Sigmoid colon (tissue), 4 donors: ENCODE results near the gene SLC32A1.

Source experiments
- CTCF ChIP-seq, 4 experiments: fragments of 450-650 bp in 3 of 4; fragments of 200-600 bp in 1 of 4; IDR thresholded peaks; one replicate each; pipeline ENCODE4 v1.5.1; 2016 to 2019; ENCODE audit warnings: antibody characterized with exemption in 4 of 4, mild to moderate bottlenecking in 3 of 4, moderate library complexity in 2 of 4
- EP300 ChIP-seq, 4 donors: sonication (generic); formaldehyde crosslinking; IDR thresholded peaks; one replicate each; pipeline ENCODE4 v1.6.1; 2017; ENCODE audit warnings: antibody characterized with exemption in 4 of 4
- POLR2A ChIP-seq, 2 donors: fragments of 450-650 bp; IDR thresholded peaks; one replicate each; pipeline ENCODE4 v1.6.1; 2016; ENCODE audit warnings: antibody characterized with exemption in 2 of 2, mild to moderate bottlenecking in 2 of 2, moderate library complexity in 2 of 2

- TF ChIP-seq POLR2A (IDR thresholded peaks at IDR 0.05): no peak
- no peak for TF ChIP-seq CTCF (IDR thresholded peaks at IDR 0.05)
- TF ChIP-seq EP300 (IDR thresholded peaks at IDR 0.05): no peak
Observed at GRCh38 chr20:38730167-38730988, 6.1 kb downstream of the SLC32A1 start.
